ENCODE measurements around the gene MAP3K19.
"Not testable (repeated sequence)": the region's sequence is repeated elsewhere in the genome, so short reads cannot be mapped to it uniquely, and the experiment has no call there.

MAP3K19 gene

DNA sequence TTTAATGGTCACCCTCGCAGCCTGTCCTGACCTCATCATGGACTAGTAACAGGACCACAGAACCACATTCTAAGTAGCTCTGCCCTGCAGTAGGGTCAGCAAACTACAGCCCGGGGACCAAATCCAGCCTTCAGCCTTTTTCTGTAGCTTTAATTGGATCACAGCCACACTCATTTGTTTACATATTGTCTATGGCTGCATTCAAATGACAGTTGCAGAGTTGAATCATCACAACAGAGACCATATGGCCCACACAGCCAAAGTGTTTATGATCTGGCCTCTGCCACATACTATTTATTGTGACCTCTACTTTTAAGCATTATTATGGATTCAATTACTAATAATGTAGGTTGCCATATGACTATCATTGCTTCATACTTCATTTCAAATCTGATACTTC is 47.7 kb downstream of the MAP3K19 start:
- in situ Hi-C loops (cut with MboI; ENCODE audit: low sequenced_read_pairs): loop anchor here (25.0 kb wide), 1 partner anchor 813 kb away; no protein-coding TSS in a partner anchor

DNA sequence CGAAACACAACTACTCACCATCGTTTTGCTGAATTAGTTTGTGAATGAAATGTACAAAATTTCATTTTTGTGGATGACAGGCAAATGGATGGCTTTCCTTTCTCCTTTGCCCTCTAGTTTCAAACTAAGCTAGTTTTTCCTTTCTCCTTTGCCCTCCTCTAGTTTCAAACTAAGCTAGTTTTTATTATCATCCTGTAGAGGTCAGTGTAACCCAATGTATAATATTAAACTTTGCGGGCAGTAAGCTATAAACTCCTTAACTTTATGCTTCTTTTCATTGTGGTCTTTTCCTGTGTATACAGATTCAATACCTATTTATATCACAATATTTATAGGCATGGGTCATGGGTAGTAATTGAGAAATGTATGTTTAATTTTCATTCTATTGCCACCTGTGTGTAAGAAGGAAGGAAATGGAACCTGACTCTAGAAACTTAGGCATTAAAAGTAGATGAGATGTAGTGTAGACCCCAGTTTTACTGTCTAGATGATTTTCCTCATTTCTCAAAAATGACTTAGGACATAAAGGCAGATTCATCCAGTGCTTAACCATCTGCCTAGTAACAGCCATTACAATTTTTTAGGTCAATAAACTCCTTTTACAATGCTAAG is 58.1 kb downstream of the MAP3K19 start:
- in situ Hi-C loops (cut with MboI; ENCODE audit: low sequenced_read_pairs): loop anchor here (25.0 kb wide), 1 partner anchor 823 kb away; no protein-coding TSS in a partner anchor

DNA sequence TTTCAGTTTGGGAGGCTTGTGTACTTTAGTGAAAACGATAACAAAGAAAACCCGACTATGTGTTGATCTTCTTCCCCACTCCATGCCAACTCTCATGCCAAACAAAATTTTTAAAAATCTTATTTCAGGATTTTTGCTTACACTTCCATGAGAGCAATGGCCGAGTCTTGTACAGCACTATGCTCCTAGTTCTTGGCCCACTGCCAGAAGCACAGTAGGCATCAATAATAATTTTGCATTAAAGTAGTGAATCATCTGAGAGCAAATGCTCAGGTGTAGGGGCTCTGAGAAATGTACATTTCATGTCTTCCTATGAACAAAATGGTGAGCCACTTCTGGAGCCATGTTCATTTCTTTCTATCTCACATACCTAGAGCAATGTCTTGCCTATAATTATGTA is 62.2 kb downstream of the MAP3K19 start:
- in situ Hi-C loops (cut with MboI; ENCODE audit: low sequenced_read_pairs): loop anchor here (25.0 kb wide), 1 partner anchor 827 kb away; no protein-coding TSS in a partner anchor

GRCh38 chr2:134982603-134983002 is 64.6 kb downstream of the MAP3K19 start:
- in situ Hi-C loops (cut with MboI; ENCODE audit: low sequenced_read_pairs): loop anchor here (25.0 kb wide), 1 partner anchor 830 kb away; no protein-coding TSS in a partner anchor

- in situ Hi-C loops (cut with MboI; ENCODE audit: low sequenced_read_pairs): loop anchor here (25.0 kb wide), 1 partner anchor 832 kb away; no protein-coding TSS in a partner anchor
Measured at GRCh38 chr2:134980639-134981038, 66.6 kb downstream of the MAP3K19 start.

DNA sequence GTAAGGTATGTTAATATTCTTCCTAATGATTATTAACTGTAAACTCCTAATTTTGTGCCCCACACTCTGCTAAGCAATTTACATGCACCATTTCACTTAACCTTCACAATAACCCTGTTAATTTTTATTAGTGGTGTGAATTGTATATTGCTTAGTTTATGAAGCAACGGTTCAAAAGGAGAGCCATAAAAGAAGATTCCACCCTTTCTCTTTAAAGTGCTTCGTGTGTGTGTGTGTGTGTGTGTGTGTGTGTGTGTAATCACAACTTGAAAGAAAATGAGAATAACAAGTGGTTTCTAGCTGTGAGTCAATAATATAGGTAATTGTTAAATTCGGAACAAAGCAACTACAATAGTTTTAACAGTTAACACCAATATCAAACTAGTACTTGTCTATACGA is 68.0 kb downstream of the MAP3K19 start:
- in situ Hi-C loops (cut with MboI; ENCODE audit: low sequenced_read_pairs): loop anchor here (25.0 kb wide), 1 partner anchor 833 kb away; no protein-coding TSS in a partner anchor

DNA sequence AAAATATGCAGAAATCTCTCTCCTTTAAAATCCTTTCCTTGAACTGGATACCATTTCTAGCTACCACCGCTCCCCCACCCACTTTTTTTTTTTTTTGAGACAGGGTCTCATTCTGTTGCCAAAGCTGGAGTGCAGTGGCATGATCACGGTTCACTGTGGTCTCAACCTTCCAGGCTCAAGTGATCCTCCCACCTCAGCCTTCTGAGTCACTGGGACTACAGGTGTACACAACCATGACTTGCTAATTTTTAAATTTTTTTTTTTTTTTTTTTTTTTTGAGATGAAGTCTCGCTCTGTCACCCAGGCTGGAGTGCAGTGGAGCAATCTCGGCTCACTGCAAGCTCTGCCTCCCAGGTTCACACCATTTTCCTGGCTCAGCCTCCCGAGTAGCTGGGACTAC is 70.1 kb downstream of the MAP3K19 start:
- in situ Hi-C loops (cut with MboI; ENCODE audit: low sequenced_read_pairs): loop anchor here (25.0 kb wide), 1 partner anchor 835 kb away; no protein-coding TSS in a partner anchor

DNA sequence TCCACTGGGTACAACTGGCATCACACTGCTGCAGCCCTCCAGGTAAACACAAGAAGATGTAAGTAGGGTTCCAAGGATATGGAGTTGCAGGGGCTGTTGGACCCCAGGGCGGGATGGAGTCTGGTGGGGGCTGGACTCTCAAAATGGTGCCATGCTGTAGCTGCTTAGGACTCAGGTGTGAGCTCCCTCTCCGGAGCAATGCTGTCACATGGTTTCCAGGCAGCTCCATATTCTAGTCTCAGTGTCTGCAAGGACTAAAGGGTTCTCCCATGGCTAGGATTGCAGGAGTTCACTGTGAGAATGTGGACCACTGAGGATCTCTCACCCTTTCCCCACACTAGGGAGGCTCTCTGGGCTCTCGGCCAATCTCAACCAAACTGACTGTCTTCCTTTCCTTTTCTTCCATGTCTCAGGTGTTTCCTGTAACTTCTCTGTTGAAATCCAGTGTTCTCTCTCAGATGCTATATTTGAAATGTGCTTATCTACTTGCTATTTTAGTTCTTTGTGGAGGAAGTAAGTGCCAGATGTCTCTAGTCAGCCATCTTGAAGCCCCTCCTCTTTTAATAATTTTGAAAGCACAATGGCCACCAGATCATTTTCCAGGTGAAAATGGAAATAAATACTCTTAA is 71.1 kb downstream of the MAP3K19 start:
- in situ Hi-C loops (cut with MboI; ENCODE audit: low sequenced_read_pairs): loop anchor here (25.0 kb wide), 1 partner anchor 836 kb away; no protein-coding TSS in a partner anchor

GRCh38 chr2:134975281-134976009 is 71.8 kb downstream of the MAP3K19 start:
- in situ Hi-C loops (cut with MboI; ENCODE audit: low sequenced_read_pairs): loop anchor here (25.0 kb wide), 1 partner anchor 837 kb away; no protein-coding TSS in a partner anchor

- in situ Hi-C loops (cut with MboI; ENCODE audit: low sequenced_read_pairs): no loop called here
Measured at GRCh38 chr2:134973241-134974138, 73.8 kb downstream of the MAP3K19 start.

- in situ Hi-C loops (cut with MboI; ENCODE audit: low sequenced_read_pairs): not testable (repeated sequence)
Measured at GRCh38 chr2:134967166-134967565, 80.1 kb downstream of the MAP3K19 start.

DNA sequence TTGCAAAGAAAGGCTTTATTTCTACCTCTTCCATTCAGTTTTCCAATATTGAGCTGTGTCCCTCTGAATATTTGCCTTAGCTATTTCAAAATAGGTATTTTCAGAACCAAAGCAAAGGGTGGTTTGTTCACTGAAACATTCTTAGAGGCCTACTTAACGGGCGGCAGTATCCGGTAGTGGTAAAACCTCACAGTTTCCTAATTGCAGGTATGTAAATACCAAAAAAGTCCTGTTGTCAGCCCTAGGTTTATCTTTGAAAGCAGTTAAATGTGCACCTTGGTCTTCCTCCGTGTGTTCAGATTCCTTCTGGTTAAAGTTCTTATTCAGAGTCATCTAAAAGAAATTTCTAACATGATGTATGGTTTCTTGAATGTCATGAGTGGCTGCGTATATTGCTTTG is 89.8 kb downstream of the MAP3K19 start:
- in situ Hi-C loops (cut with MboI; ENCODE audit: low sequenced_read_pairs): no loop called here

DNA sequence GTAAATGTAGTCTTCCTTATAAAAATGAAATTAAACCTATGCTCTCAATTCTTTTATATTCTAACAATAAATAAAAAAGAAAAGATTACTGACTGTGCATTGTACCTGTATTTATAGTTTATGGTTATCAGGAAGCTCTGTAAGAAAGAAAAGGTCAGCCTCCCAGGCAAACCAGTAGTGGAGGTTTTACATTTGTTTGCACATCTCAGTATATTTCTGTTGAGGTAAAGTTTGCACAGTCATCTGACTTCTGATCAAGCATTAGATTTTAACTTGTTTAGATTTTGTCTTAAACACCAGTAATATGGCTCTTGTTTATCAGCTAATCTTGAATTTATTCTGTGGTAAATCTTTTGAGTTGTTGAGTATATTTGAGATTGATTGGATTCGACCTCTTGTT is 91.5 kb downstream of the MAP3K19 start:
- in situ Hi-C loops (cut with MboI; ENCODE audit: low sequenced_read_pairs): no loop called here

- in situ Hi-C loops (cut with MboI; ENCODE audit: low sequenced_read_pairs): no loop called here
Measured at GRCh38 chr2:134954065-134954464, 93.2 kb downstream of the MAP3K19 start.

GRCh38 chr2:134952608-134953007 is 94.6 kb downstream of the MAP3K19 start:
- in situ Hi-C loops (cut with MboI; ENCODE audit: low sequenced_read_pairs): no loop called here

DNA sequence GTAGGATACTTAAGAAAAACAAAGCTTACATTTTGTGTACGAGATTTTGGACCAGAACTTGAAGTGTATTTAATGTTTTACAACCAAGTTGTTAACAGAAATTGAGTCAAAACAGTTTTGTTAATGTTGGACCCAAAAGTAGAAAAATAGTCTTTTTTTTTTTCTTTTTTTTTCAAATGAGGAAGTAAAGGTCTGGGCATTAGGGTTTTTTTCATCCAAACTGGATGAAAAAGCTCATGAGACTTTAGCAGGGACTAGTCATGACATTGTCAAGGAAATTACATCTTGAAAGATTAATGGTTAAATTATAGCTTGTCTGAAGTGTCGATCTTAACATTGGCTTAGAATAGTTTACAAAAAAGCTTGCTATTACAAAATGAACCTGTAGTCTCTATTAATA is 96.4 kb downstream of the MAP3K19 start:
- in situ Hi-C loops (cut with MboI; ENCODE audit: low sequenced_read_pairs): no loop called here

GRCh38 chr2:134949981-134950708 is 97.1 kb downstream of the MAP3K19 start:
- in situ Hi-C loops (cut with MboI; ENCODE audit: low sequenced_read_pairs): no loop called here

GRCh38 chr2:134946073-134946472 is 101.2 kb downstream of the MAP3K19 start:
- in situ Hi-C loops (cut with MboI; ENCODE audit: low sequenced_read_pairs): no loop called here

- in situ Hi-C loops (cut with MboI; ENCODE audit: low sequenced_read_pairs): no loop called here
Measured at GRCh38 chr2:134944975-134945374, 102.3 kb downstream of the MAP3K19 start.

GRCh38 chr2:134943540-134943939 is 103.7 kb downstream of the MAP3K19 start:
- in situ Hi-C loops (cut with MboI; ENCODE audit: low sequenced_read_pairs): no loop called here

Data from HL-60/S4 (cell line).